NCI-H2196 (cell line): ENCODE data around the gene KCNIP4.
A peak's percentile ranks its signal among the peaks of the same experiment; 100 is the strongest.

Experiments used
- DNase-seq: peaks from one replicate; lab custom pipeline; 2025; ENCODE audit not compliant: unreplicated experiment; lab: John Stamatoyannopoulos, UW

KCNIP4 gene

GRCh38 chr4:21596521-21596920, 352.1 kb downstream of the KCNIP4 start:
- DNase-seq: no peak

GRCh38 chr4:21593671-21594001, 354.9 kb downstream of the KCNIP4 start:
- no peak for DNase-seq

GRCh38 chr4:21592970-21593670, 355.5 kb downstream of the KCNIP4 start:
- DNase-seq: no peak

GRCh38 chr4:21577056-21577455, 371.5 kb downstream of the KCNIP4 start:
- DNase-seq: no peak

DNA sequence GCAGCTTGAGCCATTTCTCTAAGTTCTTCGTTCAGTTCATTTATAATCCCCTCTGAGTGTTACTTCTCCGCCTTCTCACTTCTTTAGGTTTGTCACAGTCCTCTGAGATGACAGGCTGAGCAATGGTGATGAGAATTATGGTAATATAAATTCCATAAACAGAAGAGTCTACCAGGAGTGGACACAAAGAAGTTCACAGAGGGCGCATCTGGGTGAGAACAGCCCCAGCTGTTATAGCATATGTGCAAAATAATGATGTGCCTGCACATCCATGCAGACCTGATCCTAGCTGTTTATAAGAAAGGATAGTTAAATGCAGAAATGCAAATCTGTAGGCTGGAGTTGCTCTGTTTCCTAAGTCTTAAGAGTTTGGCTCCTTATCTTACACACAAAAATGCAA, 377.5 kb downstream of the KCNIP4 start:
- DNase-seq: no peak

GRCh38 chr4:21569638-21570037, 378.9 kb downstream of the KCNIP4 start:
- no peak for DNase-seq

- no peak for DNase-seq
Measured at GRCh38 chr4:21555083-21555482, 393.5 kb downstream of the KCNIP4 start.

- DNase-seq: no peak
Measured at GRCh38 chr4:21554500-21554899, 394.1 kb downstream of the KCNIP4 start.

GRCh38 chr4:21554066-21554465, 394.5 kb downstream of the KCNIP4 start:
- no peak for DNase-seq

GRCh38 chr4:21552455-21552854, 396.1 kb downstream of the KCNIP4 start:
- DNase-seq: no peak

GRCh38 chr4:21544955-21545354, 403.6 kb downstream of the KCNIP4 start:
- no peak for DNase-seq

DNA sequence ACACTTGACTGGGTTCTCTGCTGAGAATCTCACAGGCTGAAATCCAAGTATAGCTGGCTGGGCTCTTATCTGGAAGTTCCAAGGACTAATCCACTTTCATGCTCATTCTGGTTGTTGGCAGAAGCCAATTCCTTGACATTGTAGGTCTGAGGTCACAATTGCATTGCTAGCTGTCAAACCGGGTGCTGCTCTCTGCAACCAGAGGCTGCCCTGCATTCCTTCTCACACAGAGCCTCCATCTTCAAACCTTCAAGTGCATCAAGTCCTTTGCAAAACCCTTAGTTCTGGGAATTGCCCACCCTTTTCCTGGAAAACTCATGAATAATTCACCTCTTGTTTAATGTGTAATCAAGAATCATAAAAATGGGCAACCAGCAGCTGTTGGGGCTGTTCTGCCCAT, 404.2 kb downstream of the KCNIP4 start:
- no peak for DNase-seq

GRCh38 chr4:21543514-21543913, 405.1 kb downstream of the KCNIP4 start:
- DNase-seq: no peak

GRCh38 chr4:21535898-21536297, 412.7 kb downstream of the KCNIP4 start:
- DNase-seq: no peak

GRCh38 chr4:21531048-21531447, 417.5 kb downstream of the KCNIP4 start:
- no peak for DNase-seq

- no peak for DNase-seq
Measured at GRCh38 chr4:21529214-21529613, 419.4 kb downstream of the KCNIP4 start.

GRCh38 chr4:21522296-21522695, 426.3 kb downstream of the KCNIP4 start:
- no peak for DNase-seq

- DNase-seq: no peak
Measured at GRCh38 chr4:21517126-21517859, 431.3 kb downstream of the KCNIP4 start.

GRCh38 chr4:21514022-21514694, 434.4 kb downstream of the KCNIP4 start:
- no peak for DNase-seq

DNA sequence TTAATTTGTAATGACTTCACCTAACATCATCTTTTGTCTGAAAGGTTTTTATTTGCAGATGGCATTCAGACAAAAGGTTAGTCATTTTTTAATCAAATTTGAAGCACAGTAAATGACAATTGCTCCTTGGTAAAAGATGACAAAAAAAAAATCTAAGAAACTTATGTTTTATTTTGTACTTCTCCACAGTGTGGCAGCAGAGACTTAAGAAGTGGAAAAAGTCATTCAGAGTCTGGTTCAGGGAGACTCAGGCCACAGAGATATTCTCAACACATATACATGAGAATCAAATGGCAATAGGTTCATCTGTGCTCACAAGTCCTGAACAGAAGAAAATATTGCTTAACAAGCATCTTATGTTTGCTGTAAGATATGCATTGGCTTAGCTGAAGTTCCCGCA, 436.2 kb downstream of the KCNIP4 start:
- peak; percentile 15 for DNase-seq

DNA sequence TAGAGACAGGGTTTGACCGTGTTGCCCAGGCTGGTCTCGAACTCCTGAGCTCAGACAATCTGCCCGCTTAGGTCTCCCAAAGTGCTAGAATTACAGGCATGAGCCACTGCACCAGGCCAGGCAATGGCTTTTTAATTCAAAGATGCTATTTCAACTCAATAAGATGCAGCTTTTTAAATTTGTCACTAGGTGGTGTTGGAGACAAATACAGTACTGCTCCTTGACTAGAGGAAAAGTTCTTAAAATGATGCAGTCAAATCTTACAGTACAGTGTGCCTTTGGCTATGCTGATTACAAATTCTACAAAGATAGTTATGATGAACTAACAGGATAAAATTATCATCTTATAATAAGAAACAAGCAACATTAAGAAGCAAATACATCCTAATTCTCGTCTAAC, 441.1 kb downstream of the KCNIP4 start:
- DNase-seq: no peak

GRCh38 chr4:21490682-21491081, 457.9 kb downstream of the KCNIP4 start:
- no peak for DNase-seq
